DMS153 (cell line): ENCODE results near the gene KXD1.
"Not testable (repeated sequence)": the region's sequence is repeated elsewhere in the genome, so short reads cannot be mapped to it uniquely, and the experiment has no call there.

Experiments
- DNase-seq: peaks from one replicate; lab custom pipeline; 2025; lab: John Stamatoyannopoulos, UW

KXD1 gene, protein sequence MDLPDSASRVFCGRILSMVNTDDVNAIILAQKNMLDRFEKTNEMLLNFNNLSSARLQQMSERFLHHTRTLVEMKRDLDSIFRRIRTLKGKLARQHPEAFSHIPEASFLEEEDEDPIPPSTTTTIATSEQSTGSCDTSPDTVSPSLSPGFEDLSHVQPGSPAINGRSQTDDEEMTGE

GRCh38 chr19:18557411-18558201 lies at the start of gene KXD1:
Gene KXD1 (plus strand): TSS chr19:18557870. CDS start chr19:18562057, 4,187 bp downstream.
- DNase-seq: peak; percentile 98

- DNase-seq: no peak
Observed at GRCh38 chr19:18508585-18508984, 49.1 kb upstream of the KXD1 start.

DNA sequence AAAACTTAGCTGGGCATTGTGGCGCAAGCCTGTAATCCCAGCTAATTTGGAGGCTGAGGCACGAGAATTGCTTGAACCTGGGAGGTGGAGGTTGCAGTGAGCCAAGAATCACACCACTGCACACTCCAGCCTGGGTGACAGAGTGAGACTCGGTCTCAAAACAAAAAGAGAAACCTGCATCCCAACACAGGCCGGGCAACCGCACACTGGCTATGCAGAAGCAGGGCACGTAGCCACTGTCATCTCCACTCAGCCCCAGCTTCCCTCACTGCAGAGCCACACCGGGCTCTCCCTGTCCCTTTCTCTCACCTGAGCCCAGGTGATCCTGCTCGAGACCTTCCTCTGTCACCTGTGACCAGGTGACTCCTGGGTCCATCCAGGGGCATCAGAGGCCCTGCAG lies 47.5 kb upstream of the KXD1 start:
- no peak for DNase-seq

GRCh38 chr19:18513868-18514267 lies 43.8 kb upstream of the KXD1 start:
- DNase-seq: no peak

- peak; percentile 64 for DNase-seq
Observed at GRCh38 chr19:18514800-18515682, 42.6 kb upstream of the KXD1 start.

GRCh38 chr19:18515959-18516358 lies 41.7 kb upstream of the KXD1 start:
- no peak for DNase-seq

- no peak for DNase-seq
Observed at GRCh38 chr19:18517606-18518005, 40.1 kb upstream of the KXD1 start.

GRCh38 chr19:18518639-18519038 lies 39.0 kb upstream of the KXD1 start:
- no peak for DNase-seq

GRCh38 chr19:18519962-18520847 lies 37.5 kb upstream of the KXD1 start:
- DNase-seq: peak; percentile 32

GRCh38 chr19:18520848-18521691 lies 36.6 kb upstream of the KXD1 start:
- no peak for DNase-seq

DNA sequence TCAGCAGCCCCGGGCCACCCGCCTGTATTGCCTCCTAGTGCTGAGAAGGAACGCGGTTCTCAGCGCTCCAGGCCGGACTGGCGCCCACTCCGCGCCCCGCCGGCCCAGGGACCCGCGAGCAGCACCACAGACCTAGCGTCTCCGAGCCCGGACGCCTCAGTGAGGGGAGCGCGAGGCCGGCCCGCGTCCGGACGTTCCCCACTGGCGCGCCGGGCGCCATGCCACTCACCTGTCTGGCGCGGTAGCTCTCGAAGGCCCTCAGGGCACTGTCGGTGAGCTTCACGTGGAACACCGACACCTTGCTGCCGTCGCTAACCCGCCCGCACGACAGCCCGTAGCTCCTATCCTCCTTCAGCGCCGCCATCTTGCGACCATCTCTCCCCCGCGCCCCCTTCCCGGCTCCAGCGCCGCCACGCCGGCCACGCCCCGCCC lies 36.0 kb upstream of the KXD1 start, which contains the start of gene ELL:
ELL (minus strand) TSS at position 379 of the 432 bp plus-strand sequence; CDS start at position 364, 15 bp downstream.
- no peak for DNase-seq

- DNase-seq: peak; percentile 100
Observed at GRCh38 chr19:18522124-18522861, 35.4 kb upstream of the KXD1 start.

- not testable (repeated sequence) for DNase-seq
Observed at GRCh38 chr19:18522862-18523440, 34.7 kb upstream of the KXD1 start.

DNA sequence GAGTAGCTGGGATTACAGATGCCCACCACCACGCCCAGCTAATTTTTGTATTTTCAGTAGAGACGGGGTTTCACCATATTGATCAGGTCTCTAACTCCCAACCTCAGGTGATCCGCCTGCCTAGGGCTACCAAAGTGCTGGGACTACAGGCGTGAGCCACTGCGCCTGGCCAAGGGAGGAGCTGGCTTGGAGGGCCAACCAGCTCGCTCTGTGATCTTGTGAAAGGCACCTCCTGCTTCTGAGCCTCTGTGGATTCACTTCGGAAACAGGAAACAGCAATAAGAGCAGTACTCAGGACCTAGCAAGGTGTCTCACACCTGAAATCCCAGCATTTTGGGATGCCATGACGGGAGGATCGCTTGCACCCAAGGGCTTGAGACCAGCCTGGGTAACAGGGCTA lies 33.8 kb upstream of the KXD1 start:
- DNase-seq: no peak

DNA sequence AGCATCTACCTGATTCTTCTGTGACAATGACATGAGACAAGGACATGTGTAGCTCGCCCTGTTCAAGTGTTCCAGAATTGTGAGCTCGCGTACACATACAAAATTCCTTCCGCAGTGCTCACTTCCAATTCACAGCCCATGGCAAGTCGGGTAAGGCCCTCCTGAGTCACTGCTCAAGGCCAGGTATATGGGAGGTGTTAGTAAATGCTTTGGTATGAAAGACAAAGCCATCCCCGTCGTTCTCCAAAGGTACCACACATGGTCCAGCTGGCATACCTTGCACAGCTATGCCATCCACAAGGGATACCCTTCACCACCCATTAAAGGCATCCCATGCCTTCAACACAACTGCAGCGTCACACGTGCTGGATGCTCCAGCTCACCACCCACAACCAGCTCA lies 31.4 kb upstream of the KXD1 start:
- no peak for DNase-seq

DNA sequence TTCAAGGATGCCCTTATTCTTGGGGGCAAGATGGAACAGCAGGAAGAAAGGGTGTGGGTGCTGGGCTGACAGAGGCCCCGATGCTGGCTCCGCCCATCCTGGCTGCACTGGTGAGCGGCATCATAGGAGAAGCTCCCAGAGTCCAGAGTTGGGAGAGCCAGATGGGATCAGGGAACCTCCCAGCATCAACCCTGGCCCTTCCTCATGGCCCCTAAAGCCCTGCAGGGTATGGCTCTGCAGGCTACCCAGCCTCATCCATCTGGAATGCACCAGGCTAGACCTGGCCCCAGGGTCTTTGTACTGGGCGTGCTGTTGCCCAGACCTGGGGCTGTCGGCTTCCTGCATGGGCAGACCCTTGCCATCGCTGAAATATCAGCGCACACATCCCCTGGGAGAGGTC lies 27.9 kb upstream of the KXD1 start:
- no peak for DNase-seq

- no peak for DNase-seq
Observed at GRCh38 chr19:18531485-18531884, 26.2 kb upstream of the KXD1 start.

DNA sequence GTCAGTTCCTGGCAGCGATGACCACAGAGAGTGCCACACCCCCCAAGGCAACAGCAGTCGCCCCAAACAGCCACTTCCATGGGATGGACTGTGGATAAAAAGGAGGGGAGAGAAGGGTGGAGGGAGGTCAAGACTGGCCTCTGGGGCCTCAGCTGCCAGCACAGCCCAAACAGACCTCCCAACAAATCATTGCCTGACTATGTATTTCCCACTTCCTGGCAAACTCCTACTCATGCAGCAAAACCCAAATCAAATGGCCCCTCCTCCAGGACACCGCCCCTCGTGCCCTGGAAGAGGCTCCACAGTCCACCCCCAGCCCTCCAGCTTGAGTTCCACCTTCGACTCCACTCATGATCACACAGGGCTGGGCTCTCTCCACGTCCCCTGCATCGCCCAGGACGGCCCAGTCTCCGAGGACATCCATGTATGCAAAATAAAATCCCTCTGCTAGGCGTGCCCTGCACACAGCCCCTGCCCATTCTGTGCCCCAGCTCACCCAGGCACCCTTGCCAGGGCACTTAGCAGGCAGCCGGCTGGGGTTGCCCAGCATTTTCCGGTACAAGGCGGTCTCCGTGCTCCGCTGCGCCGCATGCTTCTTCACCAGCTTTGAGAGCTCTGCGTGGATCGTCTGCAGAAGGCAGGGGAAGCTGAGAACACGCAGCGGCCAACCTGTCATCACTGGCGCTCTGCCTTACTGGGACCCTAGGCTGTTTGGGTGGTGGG lies 25.3 kb upstream of the KXD1 start:
- no peak for DNase-seq

GRCh38 chr19:18533058-18533457 lies 24.6 kb upstream of the KXD1 start:
- no peak for DNase-seq
